PFSK-1 (cell line): ENCODE data around the gene ALDH8A1.

Experiments used
- FOXP2 ChIP-seq: optimal IDR thresholded peaks from 2 replicates; pipeline ENCODE3; 2011; ENCODE audit warnings: borderline replicate concordance, control low read depth, inconsistent platforms; ENCODE audit not compliant: insufficient read depth; ENCODE audit errors: extremely low read length, extremely low read depth
- POLR2AphosphoS5 ChIP-seq: IDR thresholded peaks from 2 replicates; pipeline ENCODE4 v1.6.1; 2012; ENCODE audit warnings: low read depth, mild to moderate bottlenecking, control low read depth, low read length, moderate library complexity
- REST ChIP-seq, 2 experiments: IDR thresholded peaks; 2 replicates each; pipeline versions ENCODE4 v1.6.1 to v1.8.0; 2011 to 2012; ENCODE audit warnings: low read depth in 2 of 2, low read length in 2 of 2, control low read depth in 1 of 2, inconsistent platforms in 1 of 2, mild to moderate bottlenecking in 1 of 2, moderate library complexity in 1 of 2; ENCODE audit not compliant: insufficient read depth in 1 of 2
- SIN3A ChIP-seq: IDR thresholded peaks from 2 replicates; pipeline ENCODE4 v1.6.1; 2012; ENCODE audit warnings: mild to moderate bottlenecking, low read length, moderate library complexity, borderline replicate concordance; ENCODE audit not compliant: insufficient read depth
- TAF1 ChIP-seq: IDR thresholded peaks from 2 replicates; pipeline ENCODE4 v1.6.1; 2012; ENCODE audit warnings: low read length, control low read depth, borderline replicate concordance; ENCODE audit not compliant: insufficient read depth

ALDH8A1 gene

GRCh38 chr6:134948142-134948541, 1.8 kb downstream of the ALDH8A1 start:
- TF ChIP-seq REST (IDR thresholded peaks at IDR 0.05; ENCODE audit: insufficient read depth in 1 of 2, low read depth in 2 of 2, low read length in 2 of 2) (no peak), TAF1 (no peak), FOXP2 (no peak), POLR2AphosphoS5 (no peak), SIN3A (no peak)

GRCh38 chr6:134945045-134945444, 4.9 kb downstream of the ALDH8A1 start:
- TF ChIP-seq FOXP2: no peak
- TF ChIP-seq REST (IDR thresholded peaks at IDR 0.05; ENCODE audit: insufficient read depth in 1 of 2, low read depth in 2 of 2, low read length in 2 of 2): no peak
- TF ChIP-seq POLR2AphosphoS5: no peak
- TF ChIP-seq TAF1: no peak
- no peak for TF ChIP-seq SIN3A

GRCh38 chr6:134943522-134944111, 6.3 kb downstream of the ALDH8A1 start:
- TF ChIP-seq FOXP2: no peak
- no peak for TF ChIP-seq TAF1
- TF ChIP-seq SIN3A: no peak
- TF ChIP-seq REST (IDR thresholded peaks at IDR 0.05; ENCODE audit: insufficient read depth in 1 of 2, low read depth in 2 of 2, low read length in 2 of 2): no peak
- no peak for TF ChIP-seq POLR2AphosphoS5

- no peak for TF ChIP-seq TAF1
- no peak for TF ChIP-seq FOXP2
- TF ChIP-seq SIN3A: no peak
- no peak for TF ChIP-seq POLR2AphosphoS5
- TF ChIP-seq REST (IDR thresholded peaks at IDR 0.05; ENCODE audit: insufficient read depth in 1 of 2, low read depth in 2 of 2, low read length in 2 of 2): no peak
Observed at GRCh38 chr6:134938896-134939295, 11.0 kb downstream of the ALDH8A1 start.

- TF ChIP-seq SIN3A: no peak
- no peak for TF ChIP-seq POLR2AphosphoS5
- no peak for TF ChIP-seq REST (IDR thresholded peaks at IDR 0.05; ENCODE audit: insufficient read depth in 1 of 2, low read depth in 2 of 2, low read length in 2 of 2)
- TF ChIP-seq FOXP2: no peak
- TF ChIP-seq TAF1: no peak
Observed at GRCh38 chr6:134937426-134937825, 12.5 kb downstream of the ALDH8A1 start.
